ENCODE data around the gene KRT14. TPM values are rescaled to one million over a fixed set of nuclear protein-coding genes. Genes with fewer than 3 reads are reported as not detected.
A peak's percentile ranks its signal among the peaks of the same experiment; 100 is the strongest.

The KRT14 gene
- total RNA-seq, 2 experiments from 2014 or later = not detected

GRCh38 chr17:41559548-41559947 lies 27.1 kb downstream of the KRT14 start:
- DNase-seq (no peak), ATAC-seq (no peak)
- H3K4me1 Mint-ChIP-seq (ENCODE audit: low read depth) = no peaks in the 10 kb centered on the region
- no peak overlapping the region for H3K4me3 Mint-ChIP-seq
- POLR2A ChIA-PET = no interaction called here
- H3K27ac Mint-ChIP-seq = no peak overlapping the region
- H3K36me3 Mint-ChIP-seq (ENCODE audit: low read depth) = no peaks in the 10 kb centered on the region
- CTCF ChIA-PET = interaction anchor here (2.6 to 2.8 kb wide), 2 partner anchors 10 kb away, joined by 19 to 29 read pairs; no protein-coding TSS in a partner anchor
- H3K27me3 Mint-ChIP-seq (ENCODE audit: low read depth) = peaks cover 31% of the 10 kb centered on the region
- H3K9me3 Mint-ChIP-seq (ENCODE audit: insufficient read depth) = no peaks in the 10 kb centered on the region

DNA sequence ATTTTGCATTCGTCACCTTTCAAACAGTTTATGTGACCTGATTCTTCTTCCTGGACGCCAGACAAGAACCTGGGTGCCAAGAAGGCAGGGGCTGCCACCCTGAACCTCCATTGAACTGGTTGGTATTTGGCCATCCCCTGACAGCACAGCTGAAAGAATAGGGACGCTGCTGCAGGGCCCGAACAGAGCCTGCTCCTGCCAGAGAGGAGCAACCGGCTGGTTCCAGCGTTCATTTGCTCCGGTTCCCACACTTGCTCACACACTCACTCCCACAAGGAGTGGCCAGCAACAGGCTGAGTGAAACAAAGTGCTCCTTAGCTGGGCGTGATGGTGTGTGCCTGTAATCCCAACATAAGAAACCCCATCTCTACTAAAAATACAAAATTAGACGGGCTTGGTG lies 29.8 kb downstream of the KRT14 start:
- DNase-seq (no peak), ATAC-seq (no peak)
- POLR2A ChIA-PET = no interaction called here
- no peaks in the 10 kb centered on the region for H3K36me3 Mint-ChIP-seq (ENCODE audit: low read depth)
- H3K27ac Mint-ChIP-seq = no peak overlapping the region
- CTCF ChIA-PET = interaction anchor here (1.6 to 2.8 kb wide), 3 partner anchors 8 to 106 kb away, joined by 6 to 29 read pairs (median 8); no protein-coding TSS in a partner anchor
- H3K27me3 Mint-ChIP-seq (ENCODE audit: low read depth) = peaks cover 24% of the 10 kb centered on the region
- H3K4me1 Mint-ChIP-seq (ENCODE audit: low read depth) = no peaks in the 10 kb centered on the region
- no peak overlapping the region for H3K4me3 Mint-ChIP-seq
- H3K9me3 Mint-ChIP-seq (ENCODE audit: insufficient read depth) = no peaks in the 10 kb centered on the region

- POLR2A ChIA-PET = no interaction called here
- Mint-ChIP-seq H3K27me3 (ENCODE audit: low read depth) (peaks cover 25% of the 10 kb centered on the region), H3K4me3 (no peak overlapping the region), H3K27ac (no peak overlapping the region), H3K4me1 (ENCODE audit: low read depth) (no peaks in the 10 kb centered on the region), H3K36me3 (ENCODE audit: low read depth) (no peaks in the 10 kb centered on the region), H3K9me3 (ENCODE audit: insufficient read depth) (no peaks in the 10 kb centered on the region)
- ATAC-seq (no peak), DNase-seq (no peak)
- CTCF ChIA-PET = no interaction called here
These were observed 30.4 kb downstream of the KRT14 start for GRCh38 chr17:41556306-41556705.

- DNase-seq (no peak), ATAC-seq (no peak)
- no peaks in the 10 kb centered on the region for H3K4me1 Mint-ChIP-seq (ENCODE audit: low read depth)
- no peak overlapping the region for H3K4me3 Mint-ChIP-seq
- POLR2A ChIA-PET = no interaction called here
- H3K27ac Mint-ChIP-seq = no peak overlapping the region
- H3K27me3 Mint-ChIP-seq (ENCODE audit: low read depth) = peaks cover 21% of the 10 kb centered on the region
- no peaks in the 10 kb centered on the region for H3K36me3 Mint-ChIP-seq (ENCODE audit: low read depth)
- H3K9me3 Mint-ChIP-seq (ENCODE audit: insufficient read depth) = no peaks in the 10 kb centered on the region
- CTCF ChIA-PET = interaction anchor here (1.3 to 8.6 kb wide), 2 partner anchors 93 to 111 kb away, joined by 7 to 204 read pairs; no protein-coding TSS in a partner anchor
These were observed 31.4 kb downstream of the KRT14 start for GRCh38 chr17:41555105-41555887.

- Mint-ChIP-seq H3K27ac (no peak overlapping the region), H3K4me1 (ENCODE audit: low read depth) (peaks cover 5% of the 10 kb centered on the region), H3K4me3 (no peak overlapping the region), H3K27me3 (ENCODE audit: low read depth) (peaks cover 14% of the 10 kb centered on the region), H3K36me3 (ENCODE audit: low read depth) (no peaks in the 10 kb centered on the region), H3K9me3 (ENCODE audit: insufficient read depth) (no peaks in the 10 kb centered on the region)
- ATAC-seq (no peak), DNase-seq (no peak)
- ChIA-PET CTCF (interaction anchor here (1.0 to 8.6 kb wide), 3 partner anchors 94 to 112 kb away, joined by 6 to 204 read pairs (median 7); no protein-coding TSS in a partner anchor), POLR2A (interaction anchor here (0.5 kb wide), 1 partner anchor 95 kb away, joined by 3 read pairs; no protein-coding TSS in a partner anchor)
These were observed 32.6 kb downstream of the KRT14 start for GRCh38 chr17:41553987-41554680.

DNA sequence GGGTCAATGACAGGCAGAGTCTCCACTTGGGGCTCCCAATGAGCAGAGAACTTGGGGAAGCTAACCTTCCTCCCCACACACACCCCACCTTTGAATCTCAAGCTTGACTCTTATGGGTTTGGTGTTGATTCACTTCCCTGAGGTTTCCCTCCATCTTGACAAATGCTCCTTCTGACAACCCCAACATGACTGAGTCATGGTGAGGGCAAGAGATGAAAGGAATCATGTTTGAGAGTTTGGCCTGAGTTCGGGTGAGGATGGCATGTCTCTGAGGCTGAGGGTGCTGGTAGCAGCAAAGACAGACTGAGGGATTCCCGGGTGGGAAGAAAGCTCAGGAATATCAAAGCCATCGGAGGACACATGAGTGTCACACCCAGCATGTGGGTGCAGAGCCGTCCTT lies 33.5 kb downstream of the KRT14 start:
- DNase-seq (no peak), ATAC-seq (no peak)
- Mint-ChIP-seq H3K4me3 (no peak overlapping the region), H3K27ac (no peak overlapping the region), H3K36me3 (ENCODE audit: low read depth) (no peaks in the 10 kb centered on the region), H3K27me3 (ENCODE audit: low read depth) (peaks cover 10% of the 10 kb centered on the region), H3K4me1 (ENCODE audit: low read depth) (peaks cover 13% of the 10 kb centered on the region), H3K9me3 (ENCODE audit: insufficient read depth) (no peaks in the 10 kb centered on the region)
- POLR2A ChIA-PET = no interaction called here
- CTCF ChIA-PET = interaction anchor here (1.0 to 8.6 kb wide), 3 partner anchors 95 to 113 kb away, joined by 6 to 204 read pairs (median 107); no protein-coding TSS in a partner anchor

DNA sequence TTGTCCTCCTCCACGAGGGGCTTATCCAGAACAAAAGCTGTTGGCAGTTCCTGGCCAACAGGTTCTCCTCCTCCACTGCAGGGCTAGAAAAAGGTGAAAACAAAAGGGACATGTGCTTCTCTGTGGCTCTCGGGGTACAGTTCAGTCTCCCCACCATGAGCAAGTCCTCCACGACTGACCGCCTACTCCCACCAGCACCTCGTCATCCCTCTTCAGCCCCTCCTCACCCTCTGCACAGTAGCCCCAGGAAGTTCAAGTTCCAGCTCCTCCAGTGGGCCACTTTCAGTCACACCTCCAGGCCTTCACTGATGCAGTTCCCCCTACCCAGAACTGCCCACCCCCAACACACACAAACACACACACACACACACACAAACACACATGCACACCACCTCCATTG lies 34.2 kb downstream of the KRT14 start:
- Mint-ChIP-seq H3K27me3 (ENCODE audit: low read depth) (peaks cover 10% of the 10 kb centered on the region), H3K27ac (no peak overlapping the region), H3K36me3 (ENCODE audit: low read depth) (no peaks in the 10 kb centered on the region), H3K4me1 (ENCODE audit: low read depth) (peaks cover 20% of the 10 kb centered on the region), H3K4me3 (no peak overlapping the region), H3K9me3 (ENCODE audit: insufficient read depth) (no peaks in the 10 kb centered on the region)
- ChIA-PET CTCF (interaction anchor here (5.4 to 8.6 kb wide), 2 partner anchors 96 to 114 kb away, joined by 107 to 204 read pairs; no protein-coding TSS in a partner anchor), POLR2A (no interaction called here)
- no peak for ATAC-seq
- DNase-seq = no peak

GRCh38 chr17:41551365-41551764 lies 35.3 kb downstream of the KRT14 start:
- H3K4me3 Mint-ChIP-seq = no peak overlapping the region
- no peak for DNase-seq
- H3K36me3 Mint-ChIP-seq (ENCODE audit: low read depth) = no peaks in the 10 kb centered on the region
- ChIA-PET CTCF (interaction anchor here (5.4 to 8.6 kb wide), 2 partner anchors 97 to 115 kb away, joined by 107 to 204 read pairs; no protein-coding TSS in a partner anchor), POLR2A (no interaction called here)
- H3K27ac Mint-ChIP-seq = no peak overlapping the region
- peaks cover 20% of the 10 kb centered on the region for H3K4me1 Mint-ChIP-seq (ENCODE audit: low read depth)
- no peak for ATAC-seq
- H3K27me3 Mint-ChIP-seq (ENCODE audit: low read depth) = peaks cover 13% of the 10 kb centered on the region
- no peaks in the 10 kb centered on the region for H3K9me3 Mint-ChIP-seq (ENCODE audit: insufficient read depth)

DNA sequence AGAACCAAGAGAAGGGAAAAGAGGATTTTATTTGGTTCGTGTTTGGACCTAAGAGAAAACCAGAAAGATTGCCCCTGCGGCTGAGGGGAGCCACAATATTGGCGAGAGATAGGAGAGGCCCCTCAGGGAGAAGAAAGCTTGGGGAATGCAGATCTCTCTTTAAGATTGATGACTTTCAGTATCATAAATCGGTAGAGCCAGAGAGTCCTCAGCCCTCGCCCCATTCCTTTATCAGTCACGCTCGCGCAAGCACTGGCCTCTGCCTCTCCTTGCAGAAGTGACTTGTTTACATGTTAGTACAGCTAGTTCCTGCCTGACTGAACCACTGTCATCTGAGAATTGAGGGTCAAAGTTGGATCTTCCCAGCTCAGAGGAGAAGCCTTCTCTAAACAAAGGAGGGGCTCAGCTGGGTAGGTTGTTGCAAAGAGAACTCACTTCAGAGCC lies 37.1 kb downstream of the KRT14 start:
- no peaks in the 10 kb centered on the region for H3K9me3 Mint-ChIP-seq (ENCODE audit: insufficient read depth)
- no peak overlapping the region for H3K4me3 Mint-ChIP-seq
- no peak for DNase-seq
- peaks cover 13% of the 10 kb centered on the region for H3K27me3 Mint-ChIP-seq (ENCODE audit: low read depth)
- ATAC-seq = no peak
- no peaks in the 10 kb centered on the region for H3K36me3 Mint-ChIP-seq (ENCODE audit: low read depth)
- CTCF ChIA-PET = interaction anchor here (0.6 to 8.6 kb wide), 68 partner anchors 8 to 934 kb away, joined by 3 to 204 read pairs (median 5); partner anchors contain the start of genes KRT19, KRTAP16-1 and KRTAP4-2
- POLR2A ChIA-PET = interaction anchor here (1.0 to 1.3 kb wide), 2 partner anchors 98 to 139 kb away, joined by 4 to 6 read pairs; partner anchors contain the start of gene EIF1
- H3K4me1 Mint-ChIP-seq (ENCODE audit: low read depth) = peaks cover 20% of the 10 kb centered on the region
- H3K27ac Mint-ChIP-seq = peak overlapping the region; percentile 77

- H3K27me3 Mint-ChIP-seq (ENCODE audit: low read depth) = peaks cover 10% of the 10 kb centered on the region
- ChIA-PET CTCF (interaction anchor here (0.6 to 8.6 kb wide), 87 partner anchors 9 to 933 kb away, joined by 3 to 204 read pairs (median 4); partner anchors contain the start of genes KRT19, KRTAP16-1 and KRTAP4-2), POLR2A (interaction anchor here (1.0 to 1.3 kb wide), 2 partner anchors 99 to 140 kb away, joined by 4 to 6 read pairs; partner anchors contain the start of gene EIF1)
- H3K9me3 Mint-ChIP-seq (ENCODE audit: insufficient read depth) = no peaks in the 10 kb centered on the region
- ATAC-seq = peak; percentile 91
- DNase-seq = peak; percentile 92
- peak overlapping the region; percentile 77 for H3K27ac Mint-ChIP-seq
- H3K4me3 Mint-ChIP-seq = peak overlapping the region; percentile 23
- H3K36me3 Mint-ChIP-seq (ENCODE audit: low read depth) = no peaks in the 10 kb centered on the region
- peaks cover 20% of the 10 kb centered on the region for H3K4me1 Mint-ChIP-seq (ENCODE audit: low read depth)
These were observed 37.7 kb downstream of the KRT14 start for GRCh38 chr17:41548844-41549595.
